ENCODE results near the gene NUDC. TPM values are rescaled to one million over a fixed set of nuclear protein-coding genes. Genes with fewer than 3 reads are reported as not detected.

Gene NUDC
- total and polyA plus RNA-seq, 2 of the 13 experiments (the other 11 are each of a cell fraction or from before 2014, with no cell fraction given): 34.7 to 104 TPM

DNA sequence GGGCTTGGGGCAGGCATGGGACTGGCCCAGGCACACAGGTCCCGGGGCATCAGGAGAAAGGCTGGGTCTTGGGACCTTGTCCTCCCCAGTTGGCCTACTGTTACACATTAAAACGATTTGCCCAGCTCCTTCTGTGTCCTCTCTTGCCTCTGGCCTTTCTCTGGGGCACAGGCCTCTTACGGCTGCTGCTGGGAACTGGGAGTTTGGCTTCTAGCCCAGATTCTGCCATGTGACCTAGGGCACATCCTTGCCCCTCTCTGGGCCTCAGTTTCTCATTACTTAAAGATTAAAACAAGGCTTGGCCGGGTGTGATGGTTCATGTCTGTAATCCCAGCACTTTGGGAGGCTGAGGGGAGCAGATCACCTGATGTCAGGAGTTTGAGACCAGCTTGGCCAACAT is 24.7 kb downstream of the NUDC start:
- Histone ChIP-seq H3K27me3 (ENCODE audit: control insufficient read depth in 1 of 2, insufficient read depth in 2 of 2, low read length in 2 of 2) (no peaks in the 10 kb centered on the region), H4K20me1 (ENCODE audit: insufficient read depth, low read length) (no peaks in the 10 kb centered on the region), H3K9me3 (ENCODE audit: low read length) (no peaks in the 10 kb centered on the region), H3K4me2 (ENCODE audit: low read depth, low read length) (no peak overlapping the region; the same call in 1 of the 2 replicates), H3K9ac (ENCODE audit: insufficient read depth, low read depth, low read length) (no peak overlapping the region), H2AFZ (ENCODE audit: low read length) (no peak overlapping the region), H3K36me3 (replicated peaks in 1 of 2; ENCODE audit: control insufficient read depth in 1 of 2, insufficient read depth in 2 of 2, low read length in 2 of 2) (peaks cover 22 to 37% of the 10 kb centered on the region in 2 experiments), H3K4me3 (replicated peaks in 1 of 3; ENCODE audit: insufficient read depth in 1 of 3, low read depth in 2 of 3, low read length in 3 of 3) (no peak overlapping the region), H3K27ac (ENCODE audit: extremely low read length, insufficient read depth, low read length) (peak overlapping the region; percentile 63), H3K79me2 (ENCODE audit: insufficient read depth, low read length) (no peaks in the 10 kb centered on the region), H3K4me1 (ENCODE audit: insufficient read depth, low read length) (peaks cover 88% of the 10 kb centered on the region)
- FAIRE-seq (peak; percentile 12), ATAC-seq (no peak), DNase-seq (ENCODE audit: low spot score) (no peak)
- intact Hi-C loops (cut with micrococcal nuclease; ENCODE audit: unreplicated experiment): no loop called here
- no TSS peak for BruUV-seq (replicated peaks)
- in situ Hi-C loops (cut with HindIII; ENCODE audit: extremely low pct_ligation_motif_present, low pct_unique_long_range_greater_than_20kb): no loop called here
- 54% methylated on average over 4 of the region's 4 CpGs for WGBS (ENCODE audit: low lambda C conversion rate)
- ChIA-PET CTCF (ENCODE audit: low intra/inter-chr PET ratio, low total read pairs) (no interaction called here), POLR2A (interaction anchor here (1.0 to 12.9 kb wide), 12 partner anchors 8 to 56 kb away, joined by 3 to 371 read pairs (median 8); partner anchors contain the start of genes GPATCH3, GPN2, KDF1 and NR0B2)
- no peak for TF ChIP-seq FOSL1 (CRISPR knock-in tag; IDR thresholded peaks at IDR 0.05; ENCODE audit: borderline replicate concordance)
- TF ChIP-seq, protein P1, sequence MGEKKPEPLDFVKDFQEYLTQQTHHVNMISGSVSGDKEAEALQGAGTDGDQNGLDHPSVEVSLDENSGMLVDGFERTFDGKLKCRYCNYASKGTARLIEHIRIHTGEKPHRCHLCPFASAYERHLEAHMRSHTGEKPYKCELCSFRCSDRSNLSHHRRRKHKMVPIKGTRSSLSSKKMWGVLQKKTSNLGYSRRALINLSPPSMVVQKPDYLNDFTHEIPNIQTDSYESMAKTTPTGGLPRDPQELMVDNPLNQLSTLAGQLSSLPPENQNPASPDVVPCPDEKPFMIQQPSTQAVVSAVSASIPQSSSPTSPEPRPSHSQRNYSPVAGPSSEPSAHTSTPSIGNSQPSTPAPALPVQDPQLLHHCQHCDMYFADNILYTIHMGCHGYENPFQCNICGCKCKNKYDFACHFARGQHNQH (CRISPR knock-in tag; IDR thresholded peaks at IDR 0.05): no peak
- no peak for TF ChIP-seq TRIM22 (IDR thresholded peaks at IDR 0.05)
- TF ChIP-seq ZNF24 (IDR thresholded peaks at IDR 0.05): no peak
- TF ChIP-seq, protein P2, sequence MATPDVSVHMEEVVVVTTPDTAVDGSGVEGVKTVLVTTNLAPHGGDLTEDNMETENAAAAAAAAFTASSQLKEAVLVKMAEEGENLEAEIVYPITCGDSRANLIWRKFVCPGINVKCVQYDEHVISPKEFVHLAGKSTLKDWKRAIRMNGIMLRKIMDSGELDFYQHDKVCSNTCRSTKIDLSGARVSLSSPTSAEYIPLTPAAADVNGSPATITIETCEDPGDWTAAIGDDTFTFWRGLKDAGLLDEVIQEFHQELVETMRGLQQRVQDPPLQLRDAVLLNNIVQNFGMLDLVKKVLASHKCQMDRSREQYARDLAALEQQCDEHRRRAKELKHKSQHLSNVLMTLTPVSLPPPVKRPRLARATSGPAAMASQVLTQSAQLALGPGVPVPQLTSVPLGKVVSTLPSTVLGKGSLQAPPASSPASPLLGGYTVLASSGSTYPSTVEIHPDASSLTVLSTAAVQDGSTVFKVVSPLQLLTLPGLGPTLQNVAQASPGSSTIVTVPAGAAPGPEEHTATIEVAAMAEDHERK (CRISPR knock-in tag; IDR thresholded peaks at IDR 0.05; ENCODE audit: low read depth): no peak
- TF ChIP-seq ZNF703 (CRISPR knock-in tag; IDR thresholded peaks at IDR 0.05; ENCODE audit: borderline replicate concordance): no peak
- TF ChIP-seq RFX1 (IDR thresholded peaks at IDR 0.05): no peak
- no peak for TF ChIP-seq GATA4 (IDR thresholded peaks at IDR 0.05; ENCODE audit: borderline replicate concordance, low read depth)
- TF ChIP-seq ZNF318 (CRISPR knock-in tag; IDR thresholded peaks at IDR 0.05): no peak
- TF ChIP-seq ZBTB43 (CRISPR knock-in tag; conservative IDR thresholded peaks at IDR 0.05): no peak

Data from HepG2 (cell line).